HG03558 (cell line): ENCODE data around the gene TJP3.
A peak's percentile ranks its signal among the peaks of the same experiment; 100 is the strongest.

Source experiments
- ATAC-seq: cut with Tn5 transposase; IDR thresholded peaks from one replicate; pipeline ENCODE4 v1.9.1; 2021; ENCODE audit warnings: moderate number of reproducible peaks; ENCODE audit not compliant: unreplicated experiment; ENCODE audit errors: extremely low read depth

TJP3 gene

DNA sequence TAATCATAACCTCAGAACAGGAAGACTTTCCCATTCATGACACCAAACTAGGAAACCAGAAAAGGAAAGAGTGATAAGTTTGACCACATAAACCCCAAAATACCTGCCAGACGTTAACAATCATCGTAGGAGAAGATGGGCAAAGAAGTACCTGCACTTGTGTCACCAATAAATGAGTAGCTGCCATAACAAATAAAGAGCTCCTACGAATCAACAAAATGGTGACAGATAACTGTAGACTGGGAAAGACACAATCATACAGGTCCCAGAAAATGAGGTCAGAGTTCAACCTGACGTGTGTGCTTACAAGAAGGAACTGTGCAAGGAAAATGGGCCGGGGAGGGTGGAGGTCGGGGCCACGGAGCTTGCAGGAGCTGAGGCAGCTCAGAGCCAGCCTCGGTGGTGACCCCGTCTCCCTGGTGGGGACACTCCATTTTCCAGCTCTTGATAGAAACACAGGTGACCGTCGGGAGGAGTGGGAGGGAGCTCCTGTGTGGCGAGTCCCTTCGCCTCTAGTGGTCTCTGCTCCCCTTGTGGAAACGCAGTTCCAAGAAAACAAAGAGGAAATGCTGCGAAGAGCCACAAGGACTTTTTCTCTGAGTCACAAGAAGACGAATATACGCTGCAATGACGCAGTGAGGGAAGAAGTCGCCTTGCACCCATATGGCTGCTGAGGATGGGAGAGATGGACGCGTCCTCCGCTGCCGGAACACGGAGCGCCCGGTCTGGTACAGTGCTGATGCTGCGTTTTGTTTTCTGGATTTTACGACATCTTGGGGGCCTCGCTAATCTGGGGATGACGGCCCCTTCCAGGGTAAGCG, 17.4 kb upstream of the TJP3 start:
- ATAC-seq = no peak

DNA sequence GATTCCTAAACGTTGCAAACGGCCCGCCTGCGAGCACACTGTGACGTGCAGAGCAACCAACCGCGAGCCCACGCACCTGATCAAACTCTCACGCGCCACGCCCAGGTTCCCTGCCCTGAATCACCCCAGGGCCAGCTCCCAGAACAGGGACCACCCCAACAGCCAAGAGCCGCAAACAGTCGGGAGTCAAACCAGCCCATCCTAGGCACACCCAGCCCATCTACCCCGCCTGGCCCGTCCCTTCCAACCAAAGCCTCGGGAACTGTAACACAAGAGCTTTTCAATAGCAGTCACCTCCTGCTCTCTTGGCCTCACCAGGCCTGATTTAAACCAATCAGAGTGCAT, 16.8 kb upstream of the TJP3 start:
- ATAC-seq = no peak

DNA sequence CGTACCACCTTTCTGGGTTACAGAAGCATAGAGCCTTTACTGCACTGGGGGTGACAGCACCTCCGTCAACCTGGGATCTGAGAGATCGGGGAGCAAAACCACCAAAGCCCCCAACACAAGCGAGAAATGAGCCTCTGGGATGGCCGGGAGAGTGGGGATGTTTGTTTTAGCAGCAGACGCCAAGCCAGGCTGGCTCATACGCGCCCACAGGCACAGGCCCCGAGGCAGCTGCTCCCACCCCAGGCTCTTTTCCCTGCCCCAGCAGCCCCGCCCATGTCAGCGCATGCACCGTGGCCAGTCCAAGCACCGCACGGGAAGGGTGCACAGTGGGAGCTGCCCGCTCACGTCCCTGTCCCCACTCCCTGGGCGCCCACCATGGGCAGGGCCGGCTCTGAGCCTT, 16.5 kb upstream of the TJP3 start:
- no peak for ATAC-seq

DNA sequence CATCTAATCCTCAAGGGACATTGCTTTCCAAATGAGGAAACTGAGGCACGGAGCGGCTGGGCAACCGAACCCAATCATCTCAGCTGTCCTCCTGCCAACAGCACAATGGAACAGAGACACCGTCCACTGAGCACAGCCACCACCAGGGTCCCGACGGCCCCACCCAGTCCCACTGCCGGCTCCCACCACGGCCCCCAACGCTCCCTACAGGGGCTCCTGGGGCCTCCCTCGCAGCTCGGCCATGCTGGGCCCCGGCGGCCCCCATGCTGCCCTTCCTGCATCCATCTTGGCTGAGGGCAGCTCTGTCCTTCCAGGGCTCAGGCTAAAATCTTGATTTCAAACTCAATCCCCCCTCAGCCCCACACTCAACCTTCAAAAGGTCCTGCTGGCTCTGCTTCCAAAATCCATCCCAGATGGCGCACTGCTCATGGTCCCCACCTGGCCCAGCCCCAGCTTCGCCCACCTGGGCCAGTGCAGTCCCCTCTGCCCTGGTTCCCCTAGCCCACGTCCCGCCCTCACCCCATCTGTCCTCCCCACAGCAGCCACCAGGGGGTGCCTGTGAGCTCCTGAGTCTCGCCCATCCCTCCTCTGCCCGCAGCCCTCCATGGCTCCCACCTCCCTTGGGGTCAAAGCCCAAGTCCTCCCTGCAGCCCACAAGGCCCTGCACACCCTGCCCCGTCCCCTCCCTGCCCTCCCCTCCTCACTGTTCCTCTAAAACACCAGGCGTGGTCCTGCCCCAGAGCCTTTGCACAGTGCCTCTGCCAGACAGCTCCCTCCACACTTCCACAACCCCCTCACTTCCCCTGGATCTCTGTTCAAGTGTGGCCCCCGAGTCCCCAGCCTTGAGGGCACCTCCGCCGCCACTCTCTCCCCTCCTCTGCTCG, 15.8 kb upstream of the TJP3 start:
- no peak for ATAC-seq

DNA sequence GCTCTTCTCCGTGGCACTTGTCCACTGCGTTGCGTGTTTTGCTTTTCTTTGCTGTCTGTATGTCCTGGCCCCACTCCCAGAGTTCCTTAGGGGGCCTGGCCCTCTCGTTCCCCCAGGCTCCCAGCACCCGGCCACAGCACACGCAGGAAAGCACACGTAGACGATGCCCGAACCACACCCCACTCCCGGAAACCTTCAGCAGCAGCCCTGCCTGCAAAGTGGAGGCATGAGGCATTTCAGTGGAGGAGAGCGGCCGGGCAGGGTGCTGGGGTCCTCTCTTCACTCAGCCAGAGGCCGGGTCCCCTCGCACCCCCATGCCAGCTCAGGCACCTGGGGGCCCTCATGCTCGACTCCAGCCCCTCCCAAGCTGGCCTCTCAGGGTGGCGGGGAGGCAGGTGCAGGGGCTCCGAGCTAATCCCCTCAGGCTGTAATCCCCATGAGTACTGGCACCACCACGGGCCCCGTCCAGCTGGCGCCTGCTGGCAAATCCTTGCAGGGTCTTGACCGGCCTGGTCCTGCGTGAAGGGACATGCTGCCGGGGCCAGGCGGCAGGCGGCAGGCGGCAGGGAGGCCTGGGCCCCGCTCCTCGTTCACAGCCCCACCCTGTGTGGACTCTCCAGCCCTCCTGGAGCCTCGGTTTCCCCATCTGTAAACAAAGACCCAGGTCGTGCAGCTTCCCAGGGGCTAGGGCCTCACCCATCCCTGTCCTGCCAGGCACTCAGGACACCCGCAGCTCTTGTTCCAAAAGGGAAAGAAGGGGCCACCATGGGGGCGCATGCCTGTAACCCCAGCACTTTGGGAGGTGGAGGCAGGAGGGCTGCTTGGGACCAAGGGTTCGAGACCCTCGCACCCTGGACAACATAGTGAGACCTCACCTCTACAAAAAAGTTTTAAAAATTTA, 14.9 kb upstream of the TJP3 start:
- ATAC-seq = no peak

DNA sequence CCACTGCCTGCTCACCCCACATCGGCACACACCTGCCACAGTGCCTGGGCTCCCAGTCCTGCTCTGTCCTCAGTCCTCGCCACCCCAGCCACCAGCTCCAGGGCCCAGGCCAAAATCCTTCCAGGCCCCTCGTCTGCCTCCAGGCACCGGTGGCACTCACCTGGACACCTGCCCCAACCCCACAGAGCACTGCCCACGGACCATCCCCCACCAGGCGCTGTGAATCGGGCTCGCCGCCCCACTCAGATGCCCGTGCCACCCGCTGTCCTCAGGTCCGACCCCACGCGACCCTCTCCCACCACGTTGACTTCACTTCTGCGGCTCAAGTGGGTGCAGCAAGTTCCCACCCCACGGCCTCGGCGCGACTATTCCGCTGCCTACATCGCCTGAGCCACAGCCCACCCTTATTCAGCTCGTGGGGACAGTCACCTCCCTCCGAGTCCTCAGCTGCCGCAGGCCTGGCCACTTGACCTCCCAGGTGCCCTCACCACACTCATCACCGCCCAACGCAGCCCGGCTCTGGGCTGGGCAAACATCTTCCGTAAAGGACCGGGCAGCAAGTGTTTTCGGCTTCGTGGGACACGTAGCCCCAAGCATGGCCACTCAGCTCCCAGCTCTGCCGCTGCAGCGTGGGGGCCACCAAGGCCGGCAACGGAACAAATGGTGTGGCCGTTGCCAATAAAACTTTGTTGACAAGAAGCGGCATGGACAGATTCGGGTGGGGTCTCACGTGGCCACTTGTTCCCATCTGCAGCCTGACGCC, 13.6 kb upstream of the TJP3 start:
- no peak for ATAC-seq

DNA sequence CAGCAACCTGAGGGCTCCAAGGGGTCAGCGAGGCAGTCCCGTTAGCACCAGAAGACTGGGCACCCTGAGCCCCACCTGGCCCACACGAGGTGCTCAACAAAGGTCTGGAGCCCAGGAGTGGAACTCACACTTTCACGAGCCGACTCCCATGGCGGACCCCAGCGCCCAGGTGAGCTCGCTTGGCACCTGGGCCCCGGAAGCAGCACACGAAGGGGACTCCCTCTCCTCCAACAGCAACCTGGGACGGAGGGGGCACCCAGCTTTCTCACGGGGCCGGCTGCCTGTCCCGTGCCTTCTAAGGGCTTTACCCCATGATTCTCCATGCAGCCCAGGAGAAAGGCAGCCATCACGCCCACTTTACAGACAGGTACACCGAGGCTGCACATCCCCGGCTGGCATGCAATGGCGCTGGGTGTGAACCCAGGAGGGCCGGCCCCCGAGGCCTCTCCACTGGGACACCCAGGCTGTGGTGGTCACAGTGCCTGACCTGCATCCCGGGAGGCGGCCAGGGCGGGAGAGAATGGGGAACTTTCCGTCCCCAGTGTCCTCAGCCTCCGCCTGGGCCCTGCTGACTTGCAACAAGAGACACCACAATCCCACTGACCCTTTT, 13.0 kb upstream of the TJP3 start:
- ATAC-seq = no peak

DNA sequence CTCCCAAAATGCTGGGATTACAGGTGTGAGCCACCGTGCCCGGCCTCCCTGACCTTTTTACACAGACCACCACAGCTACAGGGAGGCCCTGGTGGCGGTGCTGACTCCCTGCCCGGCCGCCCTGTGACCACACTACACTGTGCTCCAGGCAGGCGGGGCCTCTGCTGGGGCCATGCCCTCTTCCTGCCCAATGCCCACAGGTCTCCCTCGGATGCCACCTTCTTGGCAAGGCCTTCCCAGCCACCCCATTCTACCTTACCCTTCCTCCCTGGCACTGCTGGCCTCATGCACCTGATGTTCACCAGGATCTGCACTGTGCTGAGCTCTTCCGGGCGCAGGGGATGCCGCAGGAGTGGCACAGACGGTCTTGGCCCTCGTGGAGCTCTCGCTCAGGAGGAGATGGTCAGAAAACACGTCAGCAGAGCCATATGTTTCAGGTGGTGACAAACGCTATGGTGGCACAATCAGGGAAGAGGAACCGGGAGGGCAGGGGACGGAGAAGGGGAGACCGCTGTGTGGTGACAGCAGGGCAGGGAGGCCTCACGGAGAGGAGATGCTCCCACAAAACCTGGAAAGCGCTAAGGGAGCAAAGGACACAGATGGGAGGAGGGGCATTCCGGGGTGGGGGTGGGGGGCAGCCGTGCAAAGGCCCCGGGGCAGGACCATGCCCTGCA, 12.1 kb upstream of the TJP3 start:
- no peak for ATAC-seq

DNA sequence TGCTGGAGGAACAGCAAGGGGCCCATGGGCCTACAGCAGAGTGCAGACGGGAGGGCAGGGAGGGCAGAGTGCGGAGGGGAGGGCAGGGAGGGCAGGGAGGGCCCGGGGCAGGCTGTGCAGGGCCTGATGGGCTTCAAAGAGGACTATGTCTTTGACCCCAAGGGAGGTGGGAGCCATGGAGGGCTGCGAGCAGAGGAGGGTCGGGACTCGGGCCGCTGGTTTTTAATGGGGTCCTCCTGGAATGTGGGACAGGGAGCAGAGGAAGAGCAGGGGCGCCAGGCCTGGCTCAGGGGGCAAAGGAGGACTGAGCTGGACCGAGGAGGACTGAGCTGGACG, 11.6 kb upstream of the TJP3 start:
- ATAC-seq = no peak

DNA sequence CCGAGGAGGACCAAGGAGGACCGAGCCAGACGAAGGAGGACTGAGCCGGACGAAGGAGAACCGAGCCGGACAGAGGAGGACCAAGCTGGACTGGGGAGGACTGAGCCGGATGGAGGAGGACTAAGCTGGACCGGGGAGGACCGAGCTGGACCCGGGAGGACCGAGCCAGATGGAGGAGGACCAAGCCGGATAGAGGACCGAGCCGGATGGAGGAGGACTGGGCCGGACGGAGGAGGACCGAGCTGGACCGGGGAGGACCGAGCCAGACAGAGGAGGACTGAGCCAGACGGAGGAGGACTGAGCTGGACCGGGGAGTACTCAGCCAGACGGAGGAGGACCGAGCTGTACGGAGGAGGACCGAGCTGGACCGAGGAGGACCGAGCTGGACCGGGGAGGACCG, 11.1 kb upstream of the TJP3 start:
- no peak for ATAC-seq

DNA sequence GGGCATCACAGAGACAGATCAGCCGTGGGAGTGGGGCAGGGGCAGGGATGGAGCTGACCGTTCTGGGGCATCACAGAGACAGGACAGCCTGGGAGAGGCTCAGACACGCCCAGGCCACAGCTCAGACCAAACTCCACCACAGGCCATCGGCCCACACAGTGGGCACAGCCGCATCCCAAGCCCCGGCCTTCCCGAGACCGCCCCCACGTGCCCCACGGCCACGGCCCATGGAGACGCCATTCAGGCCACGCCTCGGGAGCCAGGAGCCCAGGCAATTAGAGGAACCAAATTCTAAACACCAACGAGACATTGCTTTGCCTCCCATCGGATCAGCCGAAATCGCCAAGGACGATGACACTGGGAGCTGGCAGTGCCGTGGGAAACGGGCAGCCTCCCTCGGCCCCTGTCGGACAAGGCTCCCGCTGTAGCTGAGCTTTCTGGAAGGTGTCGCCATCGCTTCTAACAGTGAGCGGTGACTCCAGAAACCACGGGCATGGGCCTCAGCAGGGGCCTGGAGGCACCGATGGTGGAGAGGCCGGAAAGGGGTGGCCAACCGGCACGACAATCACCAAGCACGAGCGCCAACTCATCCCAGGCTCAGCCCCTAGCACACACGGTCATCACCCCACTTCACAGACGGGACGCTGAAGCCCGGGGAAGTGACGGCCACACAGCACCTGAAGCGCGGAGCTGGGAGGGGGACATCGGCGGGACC, 10.4 kb upstream of the TJP3 start:
- no peak for ATAC-seq

DNA sequence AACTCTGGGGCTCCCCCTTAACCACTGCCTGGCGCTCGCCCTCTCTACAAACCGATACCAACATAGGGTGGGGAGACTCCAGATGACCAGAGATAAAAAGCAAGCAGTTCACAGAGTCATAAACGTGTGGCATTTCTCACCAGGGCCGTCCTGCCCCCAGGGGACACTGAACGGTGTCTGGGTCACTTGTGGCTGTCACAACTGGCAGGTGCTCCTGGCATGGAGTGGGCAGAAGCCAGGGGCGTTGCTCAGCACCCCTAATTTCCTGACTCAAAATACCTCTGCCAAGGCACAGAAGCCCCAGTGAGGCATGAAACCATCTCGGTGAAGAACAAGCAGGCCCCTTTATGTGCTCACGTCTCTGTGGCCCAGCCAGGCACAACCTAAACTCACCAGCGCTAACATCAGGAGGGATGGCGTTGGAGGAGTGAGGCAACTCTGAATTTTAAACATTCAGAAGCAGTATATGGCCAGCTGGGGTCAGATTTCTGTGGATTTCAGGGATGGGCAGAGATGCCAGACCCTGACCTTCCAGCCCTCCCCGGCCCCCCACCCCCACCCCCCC, 9.7 kb upstream of the TJP3 start:
- ATAC-seq = no peak

DNA sequence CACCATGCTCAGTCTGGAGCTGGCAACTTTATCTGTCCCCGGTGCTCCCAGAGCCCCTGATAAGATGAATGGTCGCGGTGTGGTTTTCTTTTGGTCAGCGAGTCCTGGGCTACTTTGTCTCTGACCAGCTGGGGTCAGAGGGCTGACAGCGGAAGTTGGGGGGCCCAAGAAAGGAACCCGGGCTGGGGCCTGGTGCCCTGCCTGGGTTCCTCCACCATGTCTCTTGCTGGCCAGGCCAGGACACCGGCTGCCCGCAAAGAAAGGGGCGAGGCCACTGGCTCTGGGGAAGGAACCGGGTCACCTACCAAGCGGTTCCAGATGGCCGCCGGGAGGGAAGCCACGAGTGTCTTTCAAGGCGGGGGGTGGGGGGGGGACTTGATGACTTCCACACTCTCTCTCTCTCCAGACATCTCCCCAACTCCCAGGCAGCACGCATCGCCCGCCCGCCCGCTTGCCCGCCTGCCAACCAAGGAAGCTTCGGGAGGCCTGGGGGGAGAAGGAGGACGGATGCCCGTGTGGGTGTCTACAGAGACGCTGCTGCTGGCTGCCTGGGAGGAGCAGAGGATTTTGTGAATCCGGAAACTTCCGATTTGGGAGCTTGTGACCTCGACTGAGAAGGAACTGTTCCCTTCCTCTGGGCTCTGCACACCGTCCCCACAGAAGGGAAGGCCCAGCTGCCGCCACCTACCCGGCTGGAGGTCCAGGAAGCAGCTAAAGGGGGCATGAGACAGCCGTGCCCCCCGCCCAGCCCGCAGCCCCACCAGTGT, 9.0 kb upstream of the TJP3 start:
- ATAC-seq = no peak

DNA sequence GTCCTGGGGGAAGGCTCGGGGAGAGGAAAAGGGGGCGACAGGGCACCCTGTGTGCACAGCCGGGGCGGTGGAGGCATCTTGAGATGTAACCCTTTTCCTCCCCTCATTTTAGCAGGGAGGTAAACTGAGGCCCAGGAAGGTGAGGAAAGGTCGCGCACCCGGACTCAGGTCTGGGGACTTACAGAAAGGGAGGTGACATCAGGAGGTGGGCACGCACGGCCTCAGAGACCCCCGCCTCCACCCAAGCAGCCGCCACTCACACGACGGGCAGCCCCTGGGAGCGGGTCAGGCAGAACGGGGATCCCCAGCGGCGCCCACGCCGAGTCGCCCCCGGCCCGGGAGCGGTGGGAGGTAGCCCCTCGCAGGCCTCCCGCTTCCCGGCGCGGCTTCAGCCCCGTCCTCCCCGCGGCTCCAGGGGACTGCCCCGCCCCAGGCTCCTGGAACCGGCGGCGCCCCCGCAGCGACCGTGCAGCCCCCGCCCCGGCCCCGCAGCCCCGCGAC, 8.4 kb upstream of the TJP3 start:
- no peak for ATAC-seq

DNA sequence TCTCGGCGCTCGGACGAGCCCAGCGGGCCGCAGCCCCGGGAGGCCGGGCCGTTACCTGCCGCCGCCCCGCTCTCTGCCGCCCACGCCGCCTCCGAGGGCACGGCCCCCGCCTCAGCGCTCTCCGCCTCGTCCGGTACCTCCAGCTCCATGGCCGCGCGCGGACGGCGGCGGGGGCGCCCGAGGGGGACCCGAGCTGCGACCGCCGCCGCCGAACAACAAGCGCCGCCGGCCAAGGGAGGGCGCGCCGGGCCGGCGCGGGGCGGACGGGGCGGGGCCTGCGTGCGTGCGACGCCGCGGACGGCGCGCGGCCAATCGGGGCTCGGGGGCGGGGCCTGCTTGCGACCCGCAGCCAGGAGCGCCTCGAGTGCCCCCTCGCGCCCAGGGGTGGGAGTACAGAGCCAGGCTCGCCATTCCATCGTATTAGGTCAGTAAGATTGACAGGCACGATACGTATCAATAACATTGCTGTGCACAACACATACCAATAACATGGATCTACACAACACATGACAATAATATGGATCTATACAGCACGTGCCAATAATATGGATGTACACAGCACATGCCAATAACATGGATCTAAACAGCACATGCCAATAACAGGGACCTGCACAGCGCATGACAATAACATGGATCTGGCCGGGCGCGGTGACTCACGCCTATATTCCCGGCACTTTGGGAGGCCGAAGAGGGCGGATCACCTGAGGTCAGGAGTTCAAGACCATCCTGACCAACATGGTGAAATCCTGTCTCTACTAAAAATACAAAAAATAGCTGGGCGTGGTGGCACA, 7.7 kb upstream of the TJP3 start, which contains the start of gene PIP5K1C:
TSS of gene PIP5K1C (minus strand) at position 227 of the 791 bp plus-strand sequence. CDS start at position 149, 78 bp downstream.
- peak; percentile 54 for ATAC-seq

DNA sequence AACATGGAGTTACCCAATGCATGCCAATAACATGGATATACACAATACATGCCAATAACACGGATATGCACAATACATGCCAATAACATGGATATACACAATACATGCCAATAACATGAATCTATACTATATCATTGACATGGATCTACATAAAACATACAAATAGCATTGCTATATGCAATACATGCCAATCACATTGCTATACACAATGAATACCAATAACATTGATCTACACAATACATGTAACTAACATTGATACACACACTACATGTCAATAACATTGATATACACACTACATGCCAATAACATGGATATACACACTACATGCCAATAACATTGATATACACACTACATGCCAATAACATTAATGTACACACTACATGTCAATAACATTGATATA, 7.0 kb upstream of the TJP3 start:
- ATAC-seq = no peak
